Activated naive CD4-positive, alpha-beta T cell treated with anti-CD3 and anti-CD28 coated beads, Interleukin-2, amount 50 U/mL, for 72 hours (primary cell): Measurements from ENCODE around the gene ZNF550. TPM values are rescaled to one million over a fixed set of nuclear protein-coding genes. Genes with fewer than 3 reads are reported as not detected.
"Not testable (repeated sequence)": the region's sequence is repeated elsewhere in the genome, so short reads cannot be mapped to it uniquely, and the experiment has no call there.

Source experiments
- ATAC-seq, 2 donors: fragments of 150-1000 bp; cut with Tn5 transposase; 2 replicates each; pipeline ENCODE4 v1.10.0; 2021; ENCODE audit warnings: mild to moderate bottlenecking in 2 of 2, moderate library complexity in 2 of 2
- DNase-seq, 2 donors: peaks; one replicate each; pipeline ENCODE4 v3.0.0; 2021 to 2022; ENCODE audit warnings: low spot score in 2 of 2
- H3K27ac Mint-ChIP-seq, 2 donors: one replicate each; pipeline ENCODE4 v1.8.0; 2022; ENCODE audit warnings: mild to moderate bottlenecking in 2 of 2, mixed read lengths in 2 of 2
- H3K36me3 Mint-ChIP-seq, 2 donors: one replicate each; pipeline ENCODE4 v1.8.0; 2022; ENCODE audit warnings: mixed read lengths in 2 of 2
- H3K9me3 Mint-ChIP-seq, 2 donors: one replicate each; pipeline ENCODE4 v1.8.0; 2022; ENCODE audit warnings: mixed read lengths in 2 of 2
- total RNA-seq, 2 donors: library from RNA; stranded (reverse); gene quantifications; one replicate each; pipeline ENCODE4 v1.2.3, GENCODE V29; 2022

Gene ZNF550
- total RNA-seq, 2 donors from 2014 or later, result 6.4 to 14.4 TPM

- peak overlapping the region; percentile 90 to 97 for H3K27ac Mint-ChIP-seq
- H3K9me3 Mint-ChIP-seq, result peaks cover 19 to 55% of the 10 kb centered on the region in 2 donors
- DNase-seq (peak in 1 of 2 donors; percentile 19), ATAC-seq (peak; percentile 38 to 46)
- peaks cover 72 to 96% of the 10 kb centered on the region in 2 donors for H3K36me3 Mint-ChIP-seq
These were observed 657 bp downstream of the ZNF550 start for GRCh38 chr19:57559008-57559403.

- Mint-ChIP-seq H3K36me3 (peaks cover 74 to 98% of the 10 kb centered on the region in 2 donors), H3K27ac (peak overlapping the region; percentile 90 to 97), H3K9me3 (peaks cover 18 to 54% of the 10 kb centered on the region in 2 donors)
- ATAC-seq (no peak), DNase-seq (no peak)
These were observed 1.1 kb downstream of the ZNF550 start for GRCh38 chr19:57558525-57558924.

- ATAC-seq (no peak), DNase-seq (no peak)
- peaks cover 79 to 98% of the 10 kb centered on the region in 2 donors for H3K36me3 Mint-ChIP-seq
- peak overlapping the region in 1 of 2 donors; percentile 90 for H3K27ac Mint-ChIP-seq
- H3K9me3 Mint-ChIP-seq, result peaks cover 19 to 53% of the 10 kb centered on the region in 2 donors
These were observed 2.0 kb downstream of the ZNF550 start for GRCh38 chr19:57557659-57558058.

- DNase-seq (no peak), ATAC-seq (no peak)
- peaks cover 54 to 61% of the 10 kb centered on the region in 2 donors for H3K9me3 Mint-ChIP-seq
- peaks cover 97 to 100% of the 10 kb centered on the region in 2 donors for H3K36me3 Mint-ChIP-seq
- H3K27ac Mint-ChIP-seq, result no peak overlapping the region
These were observed 7.2 kb downstream of the ZNF550 start for GRCh38 chr19:57552432-57552831.

GRCh38 chr19:57546513-57546912, 13.2 kb downstream of the ZNF550 start:
- Mint-ChIP-seq H3K27ac (no peak overlapping the region), H3K36me3 (peaks cover 90 to 99% of the 10 kb centered on the region in 2 donors), H3K9me3 (peaks cover 57 to 65% of the 10 kb centered on the region in 2 donors)
- DNase-seq (no peak), ATAC-seq (no peak)

GRCh38 chr19:57537953-57538547, 21.6 kb downstream of the ZNF550 start:
- no peak overlapping the region for H3K27ac Mint-ChIP-seq
- H3K36me3 Mint-ChIP-seq, result peaks cover 94 to 96% of the 10 kb centered on the region in 2 donors
- DNase-seq (no peak), ATAC-seq (no peak)
- peaks cover 66 to 74% of the 10 kb centered on the region in 2 donors for H3K9me3 Mint-ChIP-seq

- H3K27ac Mint-ChIP-seq, result peak within 1 kb of the TSS; percentile 67 to 94
- peak; percentile 86 to 90 for DNase-seq
- peaks cover 17 to 39% of the 10 kb centered on the region in 2 donors for H3K9me3 Mint-ChIP-seq
- ATAC-seq, result peak; percentile 100
- H3K36me3 Mint-ChIP-seq, result peaks cover 50 to 56% of the 10 kb centered on the region in 2 donors
These were observed 32.4 kb downstream of the ZNF550 start, which contains the start of gene ZNF549 for GRCh38 chr19:57527136-57527881. TSS of gene ZNF549 (plus strand) at chr19:57527356. CDS start at chr19:57527574, 218 bp downstream.

- ATAC-seq, H3K27ac Mint-ChIP-seq, DNase-seq: not testable (repeated sequence)
- peaks cover 38 to 40% of the 10 kb centered on the region in 2 donors for H3K9me3 Mint-ChIP-seq
- peaks cover 62 to 65% of the 10 kb centered on the region in 2 donors for H3K36me3 Mint-ChIP-seq
These were observed 41.6 kb downstream of the ZNF550 start for GRCh38 chr19:57518021-57518420.

- ATAC-seq (no peak), DNase-seq (no peak)
- peaks cover 38 to 39% of the 10 kb centered on the region in 2 donors for H3K9me3 Mint-ChIP-seq
- H3K27ac Mint-ChIP-seq, result no peak overlapping the region
- H3K36me3 Mint-ChIP-seq, result peaks cover 62 to 66% of the 10 kb centered on the region in 2 donors
These were observed 44.4 kb downstream of the ZNF550 start for GRCh38 chr19:57515255-57515654.

GRCh38 chr19:57512845-57513244, 46.8 kb downstream of the ZNF550 start:
- Mint-ChIP-seq H3K9me3 (peaks cover 40 to 44% of the 10 kb centered on the region in 2 donors), H3K27ac (no peak overlapping the region), H3K36me3 (peaks cover 73 to 77% of the 10 kb centered on the region in 2 donors)
- peak in 1 of 2 donors; percentile 12 for DNase-seq
- no peak for ATAC-seq

GRCh38 chr19:57511484-57511883, 48.2 kb downstream of the ZNF550 start:
- Mint-ChIP-seq H3K36me3 (peaks cover 73 to 77% of the 10 kb centered on the region in 2 donors), H3K9me3 (peaks cover 38 to 45% of the 10 kb centered on the region in 2 donors), H3K27ac (no peak overlapping the region)
- ATAC-seq, result no peak
- no peak for DNase-seq

- peaks cover 85 to 91% of the 10 kb centered on the region in 2 donors for H3K36me3 Mint-ChIP-seq
- H3K9me3 Mint-ChIP-seq, result peaks cover 35 to 58% of the 10 kb centered on the region in 2 donors
- ATAC-seq (no peak), DNase-seq (no peak)
- no peak overlapping the region for H3K27ac Mint-ChIP-seq
These were observed 53.5 kb downstream of the ZNF550 start for GRCh38 chr19:57506163-57506562.

GRCh38 chr19:57500400-57500799, 59.3 kb downstream of the ZNF550 start:
- Mint-ChIP-seq H3K36me3 (peaks cover 64 to 71% of the 10 kb centered on the region in 2 donors), H3K9me3 (peaks cover 33 to 39% of the 10 kb centered on the region in 2 donors), H3K27ac (peak overlapping the region; percentile 86 to 89)
- not testable (repeated sequence) for DNase-seq, ATAC-seq

GRCh38 chr19:57499680-57500395, 59.8 kb downstream of the ZNF550 start, which contains the start of gene ZNF773:
TSS of gene ZNF773 (plus strand) at chr19:57499938. CDS start at chr19:57500081, 143 bp downstream.
- peak; percentile 100 for ATAC-seq
- Mint-ChIP-seq H3K27ac (peak within 1 kb of the TSS; percentile 86 to 96), H3K36me3 (peaks cover 62 to 70% of the 10 kb centered on the region in 2 donors), H3K9me3 (peaks cover 37 to 39% of the 10 kb centered on the region in 2 donors)
- peak; percentile 90 to 93 for DNase-seq

- ATAC-seq, DNase-seq: not testable (repeated sequence)
- Mint-ChIP-seq H3K36me3 (peaks cover 62 to 70% of the 10 kb centered on the region in 2 donors), H3K27ac (peak overlapping the region; percentile 86 to 96), H3K9me3 (peaks cover 37 to 41% of the 10 kb centered on the region in 2 donors)
These were observed 60.4 kb downstream of the ZNF550 start for GRCh38 chr19:57499332-57499679.

- peaks cover 38 to 47% of the 10 kb centered on the region in 2 donors for H3K9me3 Mint-ChIP-seq
- not testable (repeated sequence) for ATAC-seq, DNase-seq
- H3K36me3 Mint-ChIP-seq, result peaks cover 67 to 72% of the 10 kb centered on the region in 2 donors
- peak overlapping the region in 1 of 2 donors; percentile 78 for H3K27ac Mint-ChIP-seq
These were observed 71.4 kb downstream of the ZNF550 start for GRCh38 chr19:57488299-57488644.
